ENCODE data around the gene KRAS.
A peak's percentile ranks its signal among the peaks of the same experiment; 100 is the strongest.
"Not testable (repeated sequence)": the region's sequence is repeated elsewhere in the genome, so short reads cannot be mapped to it uniquely, and the experiment has no call there.

Gene KRAS

GRCh38 chr12:25250744-25251730, at the start of gene KRAS:
Gene KRAS (minus strand): TSS chr12:25250929.
- peak; percentile 95 for DNase-seq (ENCODE audit: low spot score)

GRCh38 chr12:25296381-25296780, 45.7 kb upstream of the KRAS start:
- no peak for DNase-seq (ENCODE audit: low spot score)

GRCh38 chr12:25295361-25295760, 44.6 kb upstream of the KRAS start:
- no peak for DNase-seq (ENCODE audit: low spot score)

GRCh38 chr12:25293653-25294052, 42.9 kb upstream of the KRAS start:
- DNase-seq (ENCODE audit: low spot score), result no peak

- DNase-seq (ENCODE audit: low spot score), result not testable (repeated sequence)
Measured at GRCh38 chr12:25292810-25293221, 42.1 kb upstream of the KRAS start.

- no peak for DNase-seq (ENCODE audit: low spot score)
Measured at GRCh38 chr12:25287610-25288009, 36.9 kb upstream of the KRAS start.

- DNase-seq (ENCODE audit: low spot score), result no peak
Measured at GRCh38 chr12:25286837-25287236, 36.1 kb upstream of the KRAS start.

- DNase-seq (ENCODE audit: low spot score), result no peak
Measured at GRCh38 chr12:25284024-25284423, 33.3 kb upstream of the KRAS start.

GRCh38 chr12:25283006-25283405, 32.3 kb upstream of the KRAS start:
- no peak for DNase-seq (ENCODE audit: low spot score)

- no peak for DNase-seq (ENCODE audit: low spot score)
Measured at GRCh38 chr12:25280082-25280481, 29.4 kb upstream of the KRAS start.

GRCh38 chr12:25278269-25278668, 27.5 kb upstream of the KRAS start:
- DNase-seq (ENCODE audit: low spot score), result no peak

GRCh38 chr12:25276199-25276937, 25.6 kb upstream of the KRAS start:
- no peak for DNase-seq (ENCODE audit: low spot score)

- DNase-seq (ENCODE audit: low spot score), result no peak
Measured at GRCh38 chr12:25271486-25272098, 20.9 kb upstream of the KRAS start.

- no peak for DNase-seq (ENCODE audit: low spot score)
Measured at GRCh38 chr12:25269701-25270100, 19.0 kb upstream of the KRAS start.

- DNase-seq (ENCODE audit: low spot score), result no peak
Measured at GRCh38 chr12:25266497-25266896, 15.8 kb upstream of the KRAS start.

- no peak for DNase-seq (ENCODE audit: low spot score)
Measured at GRCh38 chr12:25264862-25265261, 14.1 kb upstream of the KRAS start.

- no peak for DNase-seq (ENCODE audit: low spot score)
Measured at GRCh38 chr12:25264114-25264513, 13.4 kb upstream of the KRAS start.

GRCh38 chr12:25263594-25263993, 12.9 kb upstream of the KRAS start:
- DNase-seq (ENCODE audit: low spot score), result no peak

GRCh38 chr12:25262389-25263074, 11.8 kb upstream of the KRAS start:
- DNase-seq (ENCODE audit: low spot score), result no peak

- no peak for DNase-seq (ENCODE audit: low spot score)
Measured at GRCh38 chr12:25257590-25258324, 7.0 kb upstream of the KRAS start.

GRCh38 chr12:25256826-25257225, 6.1 kb upstream of the KRAS start:
- no peak for DNase-seq (ENCODE audit: low spot score)
